A549 (cell line): Measurements from ENCODE around the gene CMTM2. TPM values are rescaled to one million over a fixed set of nuclear protein-coding genes. Genes with fewer than 3 reads are reported as not detected.

ENCODE experiments used
- ATAC-seq, 2 experiments: fragments of 200-7000 bp in 1 of 2; fragments of >200 bp in 1 of 2; cut with Nextera tagmentation in 1 of 2; cut with Tn5 transposase in 1 of 2; 3 replicates each; pipeline versions ENCODE4 v1.8.0 to v1.9.1; 2018 to 2020; ENCODE audit warnings: mild to moderate bottlenecking in 1 of 2, moderate library complexity in 1 of 2
- CTCF ChIA-PET: fragments of 300-600 bp; sonication (Branson Sonifier 250); formaldehyde crosslinking; extraction: SDS; loops from one replicate; lab custom pipeline; 2021; ENCODE audit warnings: antibody characterized with exemption, inconsistent platforms; lab: Yijun Ruan, JAX
- POLR2A ChIA-PET: fragments of 350-600 bp; formaldehyde crosslinking; extraction: SDS; loops from one replicate; lab custom pipeline; 2021; ENCODE audit warnings: antibody characterized with exemption, inconsistent platforms; lab: Yijun Ruan, JAX
- DNase-seq, 2 experiments: peaks; one replicate each; pipeline versions ENCODE4 v3.0.0 to v3.0.0-alpha.2; 2011 to 2016; ENCODE audit warnings: low read depth in 1 of 2, low spot score in 1 of 2
- FAIRE-seq: peaks from 2 replicates; lab custom pipeline; 2011; peaks lifted over from hg19 to GRCh38; lab: Jason Lieb, UNC
- H3K27ac ChIP-seq, 2 experiments: fragments of >200 bp; sonication (Bioruptor Twin); formaldehyde crosslinking; 3 replicates each; pipeline ENCODE4 v1.5.1; 2016 to 2017
- H3K4me1 ChIP-seq: fragments of >200 bp; sonication (Bioruptor Twin); formaldehyde crosslinking; 3 replicates; pipeline ENCODE4 v1.6.1; 2016
- H3K4me2 ChIP-seq: fragments of >200 bp; sonication (Bioruptor Twin); formaldehyde crosslinking; 3 replicates; pipeline ENCODE4 v1.6.1; 2016
- H3K4me3 ChIP-seq: fragments of >200 bp; sonication (Bioruptor Twin); formaldehyde crosslinking; 3 replicates; pipeline ENCODE4 v1.5.1; 2016
- H3K9me3 ChIP-seq: fragments of >200 bp; sonication (Bioruptor Twin); formaldehyde crosslinking; 3 replicates; pipeline ENCODE4 v1.6.1; 2016
- CEBPB ChIP-seq, 2 experiments: fragments of >200 bp in 1 of 2; sonication (Bioruptor Twin) in 1 of 2; formaldehyde crosslinking in 1 of 2; IDR thresholded peaks; 2 replicates each; pipeline ENCODE4 v1.6.1; 2012 to 2016
- CTCF ChIP-seq: fragments of >200 bp; sonication (Bioruptor Twin); formaldehyde crosslinking; IDR thresholded peaks from 3 replicates; pipeline ENCODE4 v1.5.1; 2016
- EHMT2 ChIP-seq: fragments of 200-600 bp; sonication (generic); IDR thresholded peaks from 2 replicates; pipeline ENCODE4 v1.6.1; 2016; ENCODE audit warnings: antibody characterized with exemption, low read depth, mild to moderate bottlenecking, moderate library complexity
- ESRRA ChIP-seq: fragments of 150-350 bp; IDR thresholded peaks from 2 replicates; pipeline ENCODE4 v1.6.1; 2014; ENCODE audit warnings: mild to moderate bottlenecking, low read length, borderline replicate concordance
- FOSL2 ChIP-seq, 2 experiments: fragments of 450-650 bp in 1 of 2; fragments of >200 bp in 1 of 2; sonication (Bioruptor Twin) in 1 of 2; formaldehyde crosslinking; IDR thresholded peaks; 2 replicates each; pipeline versions ENCODE4 v1.5.0 to v1.6.1; 2016 to 2020; ENCODE audit warnings: mild to moderate bottlenecking in 1 of 2, moderate library complexity in 1 of 2
- KDM5A ChIP-seq: fragments of 200-600 bp; sonication (generic); IDR thresholded peaks from 2 replicates; pipeline ENCODE4 v1.6.1; 2016; ENCODE audit warnings: antibody characterized with exemption, mild to moderate bottlenecking
- MAFK ChIP-seq: fragments of 450-650 bp; IDR thresholded peaks from 2 replicates; pipeline ENCODE4 v1.6.1; 2014; ENCODE audit not compliant: partially characterized antibody
- MAZ ChIP-seq: fragments of 150-350 bp; IDR thresholded peaks from 2 replicates; pipeline ENCODE4 v1.6.1; 2014; ENCODE audit warnings: antibody characterized with exemption, low read depth, low read length, borderline replicate concordance
- NPAS2 ChIP-seq: fragments of 250-450 bp; sonication (Bioruptor Pico); IDR thresholded peaks from 2 replicates; pipeline ENCODE4 v1.8.0; 2022; ENCODE audit warnings: mild to moderate bottlenecking, moderate library complexity, borderline replicate concordance
- NR3C1 ChIP-seq: fragments of >200 bp; sonication (Bioruptor Twin); formaldehyde crosslinking; IDR thresholded peaks from 3 replicates; pipeline ENCODE4 v1.6.1; 2017
- PHF8 ChIP-seq: fragments of 200-600 bp; sonication (generic); IDR thresholded peaks from 2 replicates; pipeline ENCODE4 v1.6.1; 2016; ENCODE audit warnings: low read depth, mild to moderate bottlenecking, antibody characterized with exemption, moderate library complexity, borderline replicate concordance
- POLR2AphosphoS2 ChIP-seq: conservative IDR thresholded peaks from 2 replicates; pipeline ENCODE4 v1.6.1; 2012; ENCODE audit warnings: low read length, improper control_type of control experiment, inconsistent platforms
- RAD21 ChIP-seq, 2 experiments: fragments of >200 bp in 1 of 2; sonication (Bioruptor Twin) in 1 of 2; formaldehyde crosslinking in 1 of 2; IDR thresholded peaks in 1 of 2; conservative IDR thresholded peaks in 1 of 2; 2 replicates in 1 of 2; 3 replicates in 1 of 2; pipeline ENCODE4 v1.6.1; 2012 to 2018; ENCODE audit warnings: inconsistent platforms in 1 of 2
- RCOR1 ChIP-seq: fragments of 150-350 bp; IDR thresholded peaks from 2 replicates; pipeline ENCODE4 v1.6.1; 2014; ENCODE audit warnings: antibody characterized with exemption, low read length, low read depth
- RFX5 ChIP-seq: fragments of 450-650 bp; IDR thresholded peaks from 2 replicates; pipeline ENCODE4 v1.7.1; 2014; ENCODE audit warnings: antibody characterized with exemption, mild to moderate bottlenecking, moderate library complexity
- SMC3 ChIP-seq: fragments of >200 bp; sonication (Bioruptor Twin); formaldehyde crosslinking; IDR thresholded peaks from 3 replicates; pipeline ENCODE4 v1.6.1; 2018; ENCODE audit warnings: inconsistent platforms
- ZC3H11A ChIP-seq: fragments of 450-650 bp; IDR thresholded peaks from 2 replicates; pipeline ENCODE4 v1.6.1; 2014; ENCODE audit warnings: antibody characterized with exemption, mild to moderate bottlenecking
- WGBS: methylation state at CpG from one replicate; pipeline ENCODE4 v1.1.6; 2017; ENCODE audit errors: missing lambda C conversion rate; 5-methylcytosine and 5-hydroxymethylcytosine counted together
- polyA plus RNA-seq, 4 experiments: library from polyadenylated mRNA; depleted of rRNA in 3 of 4; stranded (reverse); fragments of >200 nt; fragmentation: RNase III in 1 of 4; extraction: RNeasy Plus Mini Kit Qiagen cat#74134 plus additional on column Dnase treatment in 1 of 4; gene quantifications; 2 replicates in 3 of 4; 3 replicates in 1 of 4; pipeline ENCODE4 v1.2.3, GENCODE V29; 2011 to 2017

The CMTM2 gene
- polyA plus RNA-seq, 2 of the 4 experiments (the other 2 are of a cell fraction): 0.15 TPM; not detected in 1

- ATAC-seq: no peak
- Histone ChIP-seq H3K4me1 (no peaks in the 10 kb centered on the region), H3K27ac (no peak overlapping the region), H3K4me3 (no peak overlapping the region), H3K9me3 (no peaks in the 10 kb centered on the region), H3K4me2 (no peak overlapping the region)
- WGBS: 76% methylated on average over 7 of the region's 7 CpGs
- no peak for DNase-seq
- TF ChIP-seq SMC3 (no peak), MAFK (peak; percentile 23)
- ChIA-PET POLR2A (no interaction called here), CTCF (interaction anchor here (0.6 to 2.4 kb wide), 2 partner anchors 17 to 117 kb away, joined by 3 to 7 read pairs; no protein-coding TSS in a partner anchor)
- no peak for FAIRE-seq
Observed at GRCh38 chr16:66587881-66588600, 8.8 kb downstream of the CMTM2 start.

GRCh38 chr16:66588981-66589713 is 9.9 kb downstream of the CMTM2 start:
- POLR2A ChIA-PET: interaction anchor here (0.6 kb wide), 1 partner anchor 18 kb away, joined by 3 read pairs; no protein-coding TSS in a partner anchor
- H3K27ac ChIP-seq: 0 out of 6 replicates have a peak overlapping the region, but pooled peaks of 1 of the 2 experiments have one; percentile 35
- peak; percentile 89 to 95; a peak in 5 of 6 replicates for ATAC-seq
- 92% methylated on average over 8 of the region's 8 CpGs for WGBS
- no peaks in the 10 kb centered on the region for H3K9me3 ChIP-seq
- DNase-seq: peak; percentile 42 to 68
- H3K4me1 ChIP-seq: no peaks in the 10 kb centered on the region
- FAIRE-seq: no peak
- no peak overlapping the region for H3K4me3 ChIP-seq
- CTCF ChIA-PET: interaction anchor here (0.6 to 2.6 kb wide), 16 partner anchors 8 to 245 kb away, joined by 3 to 11 read pairs (median 3); partner anchors contain the start of gene CMTM3
- no peak overlapping the region for H3K4me2 ChIP-seq
- TF ChIP-seq CEBPB (IDR thresholded peaks at IDR 0.05) (no peak), POLR2AphosphoS2 (no peak), RAD21 (conservative IDR thresholded peaks at IDR 0.05 in 1 of 2, IDR thresholded peaks at IDR 0.05 in 1 of 2) (peak; percentile 65 to 82), NR3C1 (no peak), FOSL2 (IDR thresholded peaks at IDR 0.05) (no peak), FOSL2 (CRISPR knock-in tag; IDR thresholded peaks at IDR 0.05) (no peak), EHMT2 (no peak), SMC3 (peak; percentile 59), CTCF (peak; percentile 49)

- FAIRE-seq (no peak), DNase-seq (no peak), ATAC-seq (no peak)
- Histone ChIP-seq H3K9me3 (no peaks in the 10 kb centered on the region), H3K4me3 (no peak overlapping the region), H3K4me2 (no peak overlapping the region), H3K27ac (no peak overlapping the region), H3K4me1 (no peaks in the 10 kb centered on the region)
- 83% methylated on average over 8 of the region's 8 CpGs for WGBS
- TF ChIP-seq MAFK (no peak), CTCF (no peak), KDM5A (no peak), ZC3H11A (no peak), RCOR1 (no peak), RFX5 (no peak), ESRRA (no peak), MAZ (no peak), NPAS2 (CRISPR knock-in tag) (no peak), PHF8 (no peak)
- ChIA-PET POLR2A (interaction anchor here (0.6 kb wide), 1 partner anchor 82 kb away, joined by 6 read pairs; no protein-coding TSS in a partner anchor), CTCF (interaction anchor here (0.9 to 2.6 kb wide), 6 partner anchors 10 to 183 kb away, joined by 3 to 11 read pairs (median 6); partner anchors contain the start of gene CMTM3)
Observed at GRCh38 chr16:66590322-66590721, 11.1 kb downstream of the CMTM2 start.
